Hepatocyte (in vitro differentiated cells): ENCODE data around the gene ARMH3. TPM values are rescaled to one million over a fixed set of nuclear protein-coding genes. Genes with fewer than 3 reads are reported as not detected.

Experiments used
- DNase-seq: peaks from one replicate; pipeline ENCODE4 v3.0.0-alpha.2; 2016; ENCODE audit warnings: low spot score
- H2AFZ ChIP-seq: fragments of 200-600 bp; sonication (generic); 2 replicates; pipeline ENCODE4 v1.6.0; 2016; ENCODE audit warnings: antibody characterized with exemption, mild to moderate bottlenecking
- H3K27ac ChIP-seq: fragments of 200-600 bp; sonication (generic); 2 replicates; pipeline ENCODE4 v1.5.1; 2016; ENCODE audit warnings: mild to moderate bottlenecking
- H3K27me3 ChIP-seq: fragments of 200-600 bp; sonication (generic); 2 replicates; pipeline ENCODE4 v1.6.1; 2016
- H3K36me3 ChIP-seq: fragments of 200-600 bp; sonication (generic); replicated peaks from 2 replicates; pipeline ENCODE4 v1.5.1; 2016; ENCODE audit warnings: low read depth; ENCODE audit not compliant: insufficient read depth
- H3K4me1 ChIP-seq: fragments of 200-600 bp; sonication (generic); 2 replicates; pipeline ENCODE4 v1.5.1; 2016; ENCODE audit warnings: mild to moderate bottlenecking, moderate library complexity; ENCODE audit not compliant: insufficient read depth
- H3K4me2 ChIP-seq: fragments of 200-600 bp; sonication (generic); 2 replicates; pipeline ENCODE4 v1.6.0; 2016
- H3K4me3 ChIP-seq: fragments of 200-600 bp; sonication (generic); 2 replicates; pipeline ENCODE4 v1.5.1; 2016; ENCODE audit warnings: mild to moderate bottlenecking
- H3K79me2 ChIP-seq: fragments of 200-600 bp; sonication (generic); 2 replicates; pipeline ENCODE4 v1.6.0; 2017; ENCODE audit warnings: mild to moderate bottlenecking
- H3K9me2 ChIP-seq: fragments of 200-600 bp; sonication (generic); replicated peaks from 2 replicates; pipeline ENCODE4 v1.6.0; 2017; ENCODE audit warnings: mild to moderate bottlenecking; ENCODE audit not compliant: insufficient read depth
- H3K9me3 ChIP-seq: fragments of 200-600 bp; sonication (generic); 2 replicates; pipeline ENCODE4 v1.5.1; 2016; ENCODE audit warnings: low read depth, mild to moderate bottlenecking
- H4K20me1 ChIP-seq: fragments of 200-600 bp; sonication (generic); 2 replicates; pipeline ENCODE4 v1.6.0; 2016; ENCODE audit warnings: mild to moderate bottlenecking; ENCODE audit not compliant: insufficient read depth, poor library complexity, severe bottlenecking
- CTCF ChIP-seq: fragments of 200-600 bp; sonication (generic); IDR thresholded peaks from 2 replicates; pipeline ENCODE4 v1.5.1; 2016; ENCODE audit warnings: antibody characterized with exemption, mild to moderate bottlenecking; ENCODE audit not compliant: poor library complexity
- EZH2 ChIP-seq: fragments of 200-600 bp; sonication (generic); IDR thresholded peaks from 2 replicates; pipeline ENCODE4 v1.6.1; 2016; ENCODE audit warnings: antibody characterized with exemption, mild to moderate bottlenecking, borderline replicate concordance
- EZH2phosphoT487 ChIP-seq: fragments of 200-600 bp; sonication (generic); IDR thresholded peaks from one replicate; pipeline ENCODE4 v1.6.1; 2018; ENCODE audit warnings: antibody characterized with exemption, mild to moderate bottlenecking, low read depth, moderate library complexity; ENCODE audit not compliant: unreplicated experiment, severe bottlenecking
- WGBS: methylation state at CpG from one replicate; pipeline ENCODE4 v1.1.6; 2016; ENCODE audit warnings: low lambda C conversion rate; ENCODE audit errors: missing lambda C conversion rate; 5-methylcytosine and 5-hydroxymethylcytosine counted together
- polyA plus RNA-seq: library from polyadenylated mRNA; unstranded; fragments of >200 nt; fragmentation: Nextera tagmentation; extraction: Ambion mirVana; gene quantifications from 2 replicates; pipeline ENCODE4 v1.2.1, GENCODE V29; 2016
- total RNA-seq: library from RNA; depleted of rRNA; stranded (reverse); fragments of >200 nt; gene quantifications from 2 replicates; pipeline ENCODE4 v1.2.3, GENCODE V29; 2014

ARMH3 gene
- total and polyA plus RNA-seq, 2 experiments from 2014 or later, result 10.6 to 15.1 TPM

- TF ChIP-seq EZH2phosphoT487, result no peak
- Histone ChIP-seq H3K27me3 (no peaks in the 10 kb centered on the region), H3K9me3 (no peaks in the 10 kb centered on the region), H3K4me2 (no peak overlapping the region), H3K27ac (no peak overlapping the region), H4K20me1 (no peaks in the 10 kb centered on the region), H2AFZ (no peak overlapping the region), H3K79me2 (no peaks in the 10 kb centered on the region), H3K4me1 (no peaks in the 10 kb centered on the region), H3K9me2 (no peaks in the 10 kb centered on the region), H3K36me3 (no peaks in the 10 kb centered on the region), H3K4me3 (no peak overlapping the region)
- no peak for DNase-seq
- 90% methylated on average over 2 of the region's 2 CpGs for WGBS
Observed at GRCh38 chr10:101880232-101880573, 175.8 kb downstream of the ARMH3 start.

- Histone ChIP-seq H3K9me2 (no peaks in the 10 kb centered on the region), H3K79me2 (no peaks in the 10 kb centered on the region), H4K20me1 (no peaks in the 10 kb centered on the region), H3K4me3 (no peak overlapping the region), H3K27ac (no peak overlapping the region), H3K27me3 (no peaks in the 10 kb centered on the region), H2AFZ (no peak overlapping the region), H3K4me1 (no peaks in the 10 kb centered on the region), H3K36me3 (no peaks in the 10 kb centered on the region), H3K4me2 (no peak overlapping the region), H3K9me3 (no peaks in the 10 kb centered on the region)
- no peak for TF ChIP-seq EZH2phosphoT487
- TF ChIP-seq CTCF, result no peak
- TF ChIP-seq EZH2, result no peak
- DNase-seq, result no peak
- WGBS, result 83% methylated on average over 13 of the region's 13 CpGs
Observed at GRCh38 chr10:101879456-101880231, 176.3 kb downstream of the ARMH3 start.

GRCh38 chr10:101878869-101879268, 177.1 kb downstream of the ARMH3 start:
- H3K4me3 ChIP-seq, result no peak overlapping the region
- H2AFZ ChIP-seq, result no peak overlapping the region
- no peaks in the 10 kb centered on the region for H3K36me3 ChIP-seq
- no peaks in the 10 kb centered on the region for H4K20me1 ChIP-seq
- H3K79me2 ChIP-seq, result no peaks in the 10 kb centered on the region
- no peaks in the 10 kb centered on the region for H3K4me1 ChIP-seq
- DNase-seq, result no peak
- 94% methylated on average over 3 of the region's 3 CpGs for WGBS
- H3K4me2 ChIP-seq, result no peak overlapping the region
- no peaks in the 10 kb centered on the region for H3K27me3 ChIP-seq
- H3K27ac ChIP-seq, result no peak overlapping the region
- no peaks in the 10 kb centered on the region for H3K9me2 ChIP-seq
- H3K9me3 ChIP-seq, result no peaks in the 10 kb centered on the region
- TF ChIP-seq EZH2phosphoT487 (no peak), EZH2 (no peak)

- no peaks in the 10 kb centered on the region for H3K4me1 ChIP-seq
- H4K20me1 ChIP-seq, result no peaks in the 10 kb centered on the region
- no peak overlapping the region for H3K4me2 ChIP-seq
- TF ChIP-seq EZH2 (no peak), EZH2phosphoT487 (no peak)
- H3K36me3 ChIP-seq, result no peaks in the 10 kb centered on the region
- H3K9me3 ChIP-seq, result no peaks in the 10 kb centered on the region
- H3K79me2 ChIP-seq, result no peaks in the 10 kb centered on the region
- no peaks in the 10 kb centered on the region for H3K9me2 ChIP-seq
- WGBS, result 100% methylated on average over 3 of the region's 3 CpGs
- H3K27me3 ChIP-seq, result no peaks in the 10 kb centered on the region
- H3K4me3 ChIP-seq, result no peak overlapping the region
- no peak overlapping the region for H3K27ac ChIP-seq
- no peak overlapping the region for H2AFZ ChIP-seq
- DNase-seq, result no peak
Observed at GRCh38 chr10:101875068-101875688, 180.8 kb downstream of the ARMH3 start.

GRCh38 chr10:101874252-101874651, 181.7 kb downstream of the ARMH3 start:
- Histone ChIP-seq H3K4me3 (no peak overlapping the region), H3K9me3 (no peaks in the 10 kb centered on the region), H3K36me3 (no peaks in the 10 kb centered on the region), H4K20me1 (no peaks in the 10 kb centered on the region), H3K27ac (no peak overlapping the region), H2AFZ (no peak overlapping the region), H3K9me2 (no peaks in the 10 kb centered on the region), H3K79me2 (no peaks in the 10 kb centered on the region), H3K27me3 (no peaks in the 10 kb centered on the region), H3K4me1 (no peaks in the 10 kb centered on the region), H3K4me2 (no peak overlapping the region)
- no peak for DNase-seq
- TF ChIP-seq EZH2, result no peak
- TF ChIP-seq CTCF, result no peak
- no peak for TF ChIP-seq EZH2phosphoT487
